ENCODE results near the gene EFCAB11.
A peak's percentile ranks its signal among the peaks of the same experiment; 100 is the strongest.

EFCAB11 gene

DNA sequence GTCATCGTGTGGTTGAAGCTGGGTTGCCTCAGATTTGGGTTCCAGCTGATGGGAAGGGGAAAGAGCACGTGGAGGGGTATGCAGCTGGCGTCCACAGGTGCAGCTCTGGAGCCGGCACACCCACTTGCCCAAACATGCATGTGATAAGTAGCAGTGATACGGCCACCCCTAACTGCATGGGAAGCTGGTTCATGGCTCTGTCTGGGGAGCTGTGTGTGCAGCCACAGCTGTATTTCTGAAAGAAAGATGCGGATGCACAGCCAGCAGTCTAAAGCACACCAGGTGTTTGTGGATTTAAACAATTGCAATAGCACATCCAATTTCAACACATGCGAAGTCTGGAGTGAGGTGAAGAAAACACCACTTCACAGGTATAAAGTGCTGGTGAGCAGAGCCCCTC is 181.4 kb downstream of the EFCAB11 start:
- CTCF ChIA-PET, result interaction anchor here (0.9 kb wide), 1 partner anchor 142 kb away, joined by 3 read pairs; no protein-coding TSS in a partner anchor
- no peak for DNase-seq (ENCODE audit: low read depth, low spot score)
- POLR2A ChIA-PET, result no interaction called here
- H3K4me3 ChIP-seq (ENCODE audit: low read depth, low read length), result no peak overlapping the region
- TF ChIP-seq, protein P1, sequence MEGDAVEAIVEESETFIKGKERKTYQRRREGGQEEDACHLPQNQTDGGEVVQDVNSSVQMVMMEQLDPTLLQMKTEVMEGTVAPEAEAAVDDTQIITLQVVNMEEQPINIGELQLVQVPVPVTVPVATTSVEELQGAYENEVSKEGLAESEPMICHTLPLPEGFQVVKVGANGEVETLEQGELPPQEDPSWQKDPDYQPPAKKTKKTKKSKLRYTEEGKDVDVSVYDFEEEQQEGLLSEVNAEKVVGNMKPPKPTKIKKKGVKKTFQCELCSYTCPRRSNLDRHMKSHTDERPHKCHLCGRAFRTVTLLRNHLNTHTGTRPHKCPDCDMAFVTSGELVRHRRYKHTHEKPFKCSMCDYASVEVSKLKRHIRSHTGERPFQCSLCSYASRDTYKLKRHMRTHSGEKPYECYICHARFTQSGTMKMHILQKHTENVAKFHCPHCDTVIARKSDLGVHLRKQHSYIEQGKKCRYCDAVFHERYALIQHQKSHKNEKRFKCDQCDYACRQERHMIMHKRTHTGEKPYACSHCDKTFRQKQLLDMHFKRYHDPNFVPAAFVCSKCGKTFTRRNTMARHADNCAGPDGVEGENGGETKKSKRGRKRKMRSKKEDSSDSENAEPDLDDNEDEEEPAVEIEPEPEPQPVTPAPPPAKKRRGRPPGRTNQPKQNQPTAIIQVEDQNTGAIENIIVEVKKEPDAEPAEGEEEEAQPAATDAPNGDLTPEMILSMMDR (IDR thresholded peaks at IDR 0.05; ENCODE audit: insufficient read depth, low read length, missing control alignments), result no peak

- ChIA-PET CTCF (interaction anchor here (0.6 to 1.6 kb wide), 3 partner anchors 11 to 168 kb away, joined by 3 to 4 read pairs (median 3); no protein-coding TSS in a partner anchor), POLR2A (interaction anchor here (0.5 kb wide), 1 partner anchor 300 kb away, joined by 3 read pairs; no protein-coding TSS in a partner anchor)
- DNase-seq (ENCODE audit: low read depth, low spot score), result no peak
- no peak overlapping the region for H3K4me3 ChIP-seq (ENCODE audit: low read depth, low read length)
- TF ChIP-seq, protein P1 (IDR thresholded peaks at IDR 0.05; ENCODE audit: insufficient read depth, low read length, missing control alignments), result no peak
Observed at GRCh38 chr14:89771251-89771650, 183.3 kb downstream of the EFCAB11 start.

DNA sequence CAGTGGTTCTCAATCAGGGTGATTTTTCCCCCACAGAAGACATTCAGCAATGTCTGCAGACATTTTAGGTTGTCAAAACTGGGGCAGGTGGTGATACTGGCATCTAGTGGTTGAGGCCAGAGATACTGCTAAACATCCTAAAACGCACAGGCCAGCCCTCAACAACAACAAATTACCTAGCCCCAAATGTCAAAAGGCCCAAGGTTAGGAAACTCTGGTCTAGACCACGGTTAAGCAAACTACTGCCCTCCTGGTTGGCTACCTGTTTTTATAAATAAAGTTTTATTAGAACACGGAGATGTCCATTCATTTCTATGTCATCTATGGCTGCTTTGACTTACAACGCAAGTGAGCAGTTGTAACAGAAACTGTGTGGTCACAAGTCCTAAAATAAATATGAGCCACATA is 186.7 kb downstream of the EFCAB11 start:
- DNase-seq (ENCODE audit: low read depth, low spot score), result no peak
- H3K4me3 ChIP-seq (ENCODE audit: low read depth, low read length), result no peak overlapping the region
- POLR2A ChIA-PET, result no interaction called here
- CTCF ChIA-PET, result interaction anchor here (1.0 to 1.4 kb wide), 3 partner anchors 18 to 590 kb away, joined by 3 read pairs; no protein-coding TSS in a partner anchor
- TF ChIP-seq, protein P1 (IDR thresholded peaks at IDR 0.05; ENCODE audit: insufficient read depth, low read length, missing control alignments), result peak; percentile 66

DNA sequence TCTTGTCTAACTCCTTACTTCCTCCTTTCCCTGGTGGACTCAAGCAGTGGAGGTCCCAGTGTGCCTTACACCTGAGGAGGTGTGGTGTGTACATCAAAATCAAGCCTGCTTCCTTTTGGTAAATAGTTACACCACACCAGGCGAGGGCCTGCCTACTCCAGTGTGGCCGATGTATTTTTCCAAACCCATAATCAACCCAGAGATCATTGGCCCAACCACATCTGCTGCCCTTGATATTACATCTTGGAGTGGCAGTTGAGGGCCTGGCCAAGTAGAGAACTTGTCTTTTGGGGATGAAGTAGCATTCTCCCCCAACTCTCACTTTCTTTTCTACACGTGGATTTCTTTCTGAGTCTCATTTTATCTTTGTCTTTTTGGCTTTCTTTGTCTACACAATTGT is 187.4 kb downstream of the EFCAB11 start:
- TF ChIP-seq, protein P1 (IDR thresholded peaks at IDR 0.05; ENCODE audit: insufficient read depth, low read length, missing control alignments), result no peak
- ChIA-PET POLR2A (interaction anchor here (0.6 kb wide), 1 partner anchor 595 kb away, joined by 3 read pairs; no protein-coding TSS in a partner anchor), CTCF (interaction anchor here (1.0 to 1.7 kb wide), 5 partner anchors 9 to 589 kb away, joined by 3 to 8 read pairs (median 3); no protein-coding TSS in a partner anchor)
- H3K4me3 ChIP-seq (ENCODE audit: low read depth, low read length), result no peak overlapping the region
- DNase-seq (ENCODE audit: low read depth, low spot score), result no peak

GRCh38 chr14:89765346-89765745 is 189.2 kb downstream of the EFCAB11 start:
- DNase-seq (ENCODE audit: low read depth, low spot score), result no peak
- CTCF ChIA-PET, result interaction anchor here (1.7 kb wide), 1 partner anchor 10 kb away, joined by 8 read pairs; no protein-coding TSS in a partner anchor
- H3K4me3 ChIP-seq (ENCODE audit: low read depth, low read length), result no peak overlapping the region

GRCh38 chr14:89760086-89760485 is 194.4 kb downstream of the EFCAB11 start:
- ChIA-PET POLR2A (no interaction called here), CTCF (no interaction called here)
- no peak overlapping the region for H3K4me3 ChIP-seq (ENCODE audit: low read depth, low read length)
- TF ChIP-seq, protein P1 (IDR thresholded peaks at IDR 0.05; ENCODE audit: insufficient read depth, low read length, missing control alignments), result no peak
- DNase-seq (ENCODE audit: low read depth, low spot score), result no peak

More at GRCh38 chr14:89765346-89765745, 189.2 kb downstream of the EFCAB11 start:
- POLR2A ChIA-PET, result no interaction called here
- TF ChIP-seq, protein P1 (IDR thresholded peaks at IDR 0.05; ENCODE audit: insufficient read depth, low read length, missing control alignments), result no peak
